SK-N-MC (cell line): ENCODE results near the gene COL4A3.

Source experiments
- EZH2 ChIP-seq: fragments of 200-600 bp; sonication (generic); IDR thresholded peaks from one replicate; pipeline ENCODE4 v1.6.1; 2017; ENCODE audit warnings: antibody characterized with exemption
- FOXP2 ChIP-seq: optimal IDR thresholded peaks from 2 replicates; pipeline ENCODE3; 2011; ENCODE audit warnings: mild to moderate bottlenecking, moderate library complexity; ENCODE audit not compliant: insufficient read depth; ENCODE audit errors: extremely low read length, control extremely low read depth
- POLR2AphosphoS5 ChIP-seq: IDR thresholded peaks from 2 replicates; pipeline ENCODE4 v1.6.1; 2012; ENCODE audit warnings: mild to moderate bottlenecking, low read depth, low read length, borderline replicate concordance

DNA sequence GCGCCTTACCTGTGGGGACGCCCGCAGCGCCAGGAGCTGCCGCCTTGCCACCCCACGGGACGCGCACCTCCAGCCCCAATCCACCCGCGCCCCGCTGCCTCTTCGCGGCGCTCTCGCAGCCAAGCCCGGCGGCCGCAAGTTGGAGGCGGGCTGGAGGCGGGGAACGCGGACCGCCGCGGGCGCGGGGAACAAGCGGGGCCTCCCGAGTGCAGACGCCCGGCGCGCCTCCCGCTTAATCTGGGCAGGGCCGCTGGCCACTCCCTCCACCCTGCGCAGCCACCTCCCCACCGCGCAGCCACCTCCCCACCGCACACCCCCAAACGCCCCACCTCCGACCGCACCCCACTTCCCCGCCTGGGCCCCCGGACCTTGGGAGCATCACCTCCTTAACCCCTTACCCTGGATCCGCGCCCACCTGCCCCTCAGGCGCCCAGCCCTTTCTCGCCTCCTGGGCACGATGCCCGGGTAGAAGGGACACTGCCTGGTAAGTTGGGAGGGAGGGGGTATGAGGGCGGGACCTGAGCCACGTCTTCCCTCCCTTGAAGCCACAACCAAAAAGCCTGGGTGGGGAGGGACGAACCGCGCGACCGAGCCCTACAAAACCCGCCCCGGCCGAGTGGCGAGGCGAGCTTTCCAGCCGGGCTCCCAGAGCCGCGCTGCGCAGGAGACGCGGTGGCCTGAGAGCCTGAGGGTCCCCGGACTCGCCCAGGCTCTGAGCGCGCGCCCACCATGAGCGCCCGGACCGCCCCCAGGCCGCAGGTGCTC is at the start of gene COL4A3, which contains the start of gene COL4A4:
- no peak for TF ChIP-seq EZH2
- TF ChIP-seq POLR2AphosphoS5 = no peak
- no peak for TF ChIP-seq FOXP2
